Measurements from ENCODE around the gene KDM6A.

Gene KDM6A

DNA sequence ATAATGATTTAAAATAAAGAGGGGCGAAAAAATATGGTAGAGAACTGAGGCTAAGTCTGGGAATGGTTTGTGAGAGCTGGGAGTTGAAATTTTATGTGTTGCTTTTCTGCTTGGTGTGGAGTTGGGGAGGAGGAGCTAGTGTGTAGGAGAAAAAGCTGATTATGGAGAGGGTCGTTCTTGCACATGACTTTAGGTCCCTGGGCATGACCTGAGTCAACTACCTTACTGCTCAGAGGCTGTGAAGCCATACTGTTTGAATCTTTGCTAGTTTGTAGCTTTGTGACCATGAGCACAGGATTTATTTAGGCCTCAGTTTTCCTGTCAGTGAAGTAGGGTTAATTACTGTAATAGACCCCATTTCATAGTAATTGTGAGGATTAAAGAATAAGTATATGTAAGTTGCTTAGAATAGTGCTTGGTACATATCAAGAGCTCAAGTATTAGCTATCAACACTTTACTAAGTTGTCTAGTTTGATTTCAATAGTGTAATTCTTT is 78.6 kb downstream of the KDM6A start:
- H3K4me3 ChIP-seq (ENCODE audit: low read depth, low read length), result no peak overlapping the region
- DNase-seq (ENCODE audit: low read depth), result no peak
- TF ChIP-seq CTCF (IDR thresholded peaks at IDR 0.05; ENCODE audit: low read depth, low read length, missing control alignments), result no peak

DNA sequence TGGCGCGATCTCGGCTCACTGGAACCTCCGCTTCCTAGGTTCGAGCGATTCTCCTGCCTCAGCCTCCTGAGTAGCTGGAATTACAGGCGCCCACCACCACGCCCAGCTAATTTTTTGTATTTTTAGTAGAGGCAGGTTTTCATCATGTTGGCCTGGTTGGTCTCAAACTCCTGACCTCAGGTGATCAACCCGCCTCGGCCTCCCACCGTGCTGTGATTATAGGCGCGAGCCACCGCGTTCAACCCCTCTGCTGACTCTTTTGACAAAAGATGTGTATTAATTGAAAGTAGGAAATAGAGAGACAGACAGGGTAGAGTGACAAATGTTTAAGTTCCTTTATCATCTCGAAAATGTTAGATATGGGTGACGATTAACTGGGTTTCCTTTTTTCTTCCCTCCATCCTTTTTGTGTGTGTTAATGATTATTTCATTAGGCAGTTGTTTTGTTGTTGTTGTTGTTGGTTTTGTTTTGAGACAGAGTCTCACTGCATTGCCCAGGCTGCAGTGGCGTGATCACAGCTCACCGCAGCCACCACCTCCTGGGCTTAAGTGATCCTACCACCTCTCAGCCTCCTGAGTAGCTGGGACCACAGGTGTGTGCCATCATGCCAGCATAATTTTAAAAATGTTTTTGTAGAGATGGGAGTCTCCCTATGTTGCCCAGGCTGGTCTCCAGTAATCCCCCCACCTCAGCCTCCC is 79.5 kb downstream of the KDM6A start:
- TF ChIP-seq CTCF (IDR thresholded peaks at IDR 0.05; ENCODE audit: low read depth, low read length, missing control alignments), result no peak
- no peak overlapping the region for H3K4me3 ChIP-seq (ENCODE audit: low read depth, low read length)
- no peak for DNase-seq (ENCODE audit: low read depth)

GRCh38 chrX:44953734-44954502 is 80.9 kb downstream of the KDM6A start:
- H3K4me3 ChIP-seq (ENCODE audit: low read depth, low read length), result no peak overlapping the region
- DNase-seq (ENCODE audit: low read depth), result no peak
- TF ChIP-seq CTCF (IDR thresholded peaks at IDR 0.05; ENCODE audit: low read depth, low read length, missing control alignments), result no peak

GRCh38 chrX:44954562-44954961 is 81.6 kb downstream of the KDM6A start:
- no peak for DNase-seq (ENCODE audit: low read depth)
- no peak overlapping the region for H3K4me3 ChIP-seq (ENCODE audit: low read depth, low read length)
- TF ChIP-seq CTCF (IDR thresholded peaks at IDR 0.05; ENCODE audit: low read depth, low read length, missing control alignments), result no peak

GRCh38 chrX:44957848-44958247 is 84.9 kb downstream of the KDM6A start:
- no peak for DNase-seq (ENCODE audit: low read depth)
- no peak overlapping the region for H3K4me3 ChIP-seq (ENCODE audit: low read depth, low read length)
- TF ChIP-seq CTCF (IDR thresholded peaks at IDR 0.05; ENCODE audit: low read depth, low read length, missing control alignments), result no peak

- no peak for TF ChIP-seq CTCF (IDR thresholded peaks at IDR 0.05; ENCODE audit: low read depth, low read length, missing control alignments)
- DNase-seq (ENCODE audit: low read depth), result no peak
Measured at GRCh38 chrX:44958480-44958879, 85.5 kb downstream of the KDM6A start.

More at GRCh38 chrX:44958480-44958879, 85.5 kb downstream of the KDM6A start:
- H3K4me3 ChIP-seq (ENCODE audit: low read depth, low read length), result no peak overlapping the region

All from GM12864 (cell line).